NCI-H1092 (cell line): Measurements from ENCODE around the gene PRR12.

Experiments used
- DNase-seq: peaks from one replicate; lab custom pipeline; 2025; lab: John Stamatoyannopoulos, UW

PRR12 gene

DNA sequence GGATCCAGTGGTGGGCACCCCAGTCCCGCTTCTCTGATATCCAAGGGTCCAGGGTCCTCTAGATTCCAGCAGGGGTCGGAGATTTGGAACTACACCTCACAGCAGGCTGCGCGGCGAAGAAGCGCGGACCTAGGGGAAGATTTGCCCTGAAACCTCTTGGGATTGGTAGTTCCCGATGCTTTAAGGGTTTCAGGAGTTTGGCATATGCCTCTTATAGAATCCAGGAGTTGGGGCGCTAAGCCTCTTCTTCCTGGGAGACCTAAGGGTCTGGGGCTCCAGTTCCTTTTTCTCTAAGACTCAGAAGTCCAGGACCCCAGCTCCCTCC, 75.1 kb downstream of the PRR12 start:
- DNase-seq, result no peak

GRCh38 chr19:49667473-49667872, 76.5 kb downstream of the PRR12 start:
- no peak for DNase-seq

DNA sequence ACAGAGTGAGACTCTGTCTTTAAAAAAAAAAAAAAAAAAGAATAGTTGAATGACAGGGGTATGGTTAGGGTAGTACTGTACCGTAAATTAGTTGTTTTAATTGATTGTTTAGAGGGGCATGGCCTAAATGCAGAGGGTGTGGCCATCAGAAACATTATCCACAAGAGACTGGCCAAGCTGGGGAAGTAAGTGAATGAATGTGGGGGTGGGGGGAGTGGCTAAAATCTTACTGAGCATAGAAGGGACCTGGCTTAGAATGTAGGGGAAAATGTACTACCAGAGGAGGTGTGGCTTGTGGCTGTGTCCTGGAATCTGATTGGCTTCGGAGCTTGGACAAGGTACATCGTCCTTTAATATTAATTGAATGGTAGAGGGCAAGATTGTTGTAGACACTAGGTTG, 78.5 kb downstream of the PRR12 start:
- DNase-seq, result no peak

DNA sequence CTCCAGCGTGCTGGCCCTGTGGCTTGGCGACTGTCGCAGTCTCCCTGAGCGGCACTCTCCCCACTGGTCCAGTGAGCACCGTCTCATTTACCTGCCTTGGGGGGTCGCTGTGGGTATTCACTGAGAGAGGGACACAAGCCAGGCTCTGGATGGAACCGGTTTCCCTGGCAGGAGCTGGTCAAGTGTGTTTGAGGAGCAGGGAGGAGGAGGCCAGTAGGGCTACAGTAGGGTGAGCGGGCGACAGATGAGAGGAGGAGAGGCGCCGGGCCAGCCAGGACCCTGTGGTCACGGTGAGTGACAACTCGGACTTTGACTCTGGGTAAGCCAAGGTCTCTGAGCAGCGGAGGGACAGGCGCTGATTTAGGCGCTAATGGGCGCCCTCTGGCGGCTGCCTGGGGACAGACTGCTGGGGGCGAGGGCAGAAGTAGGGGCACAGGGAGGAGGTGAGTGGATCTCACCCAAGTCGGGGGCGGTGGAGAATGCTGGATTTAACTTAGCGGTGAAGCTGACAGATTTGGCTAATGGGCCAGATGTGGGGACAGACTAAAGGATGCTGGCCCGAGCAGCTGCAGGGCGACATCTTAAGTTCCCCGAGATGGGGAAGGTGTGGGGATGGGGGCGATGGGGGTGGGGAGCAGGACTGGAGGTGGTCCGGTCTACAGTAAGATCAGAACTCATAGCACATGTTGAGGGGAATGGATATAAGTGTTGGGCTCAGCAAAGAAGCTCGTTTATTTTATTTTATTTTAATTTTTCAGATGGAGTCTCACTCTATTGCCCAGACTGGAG, 81.3 kb downstream of the PRR12 start:
- DNase-seq, result peak; percentile 61
